Ovary (tissue), 3 donors: ENCODE measurements around the gene FUS.
"Not testable (repeated sequence)": the region's sequence is repeated elsewhere in the genome, so short reads cannot be mapped to it uniquely, and the experiment has no call there.

Experiments
- CTCF ChIP-seq, 3 donors: fragments of 450-650 bp in 2 of 3; fragments of 200-600 bp in 1 of 3; IDR thresholded peaks; one replicate each; pipeline versions ENCODE4 v1.5.1 to v1.8.0; 2016 to 2022; ENCODE audit warnings: antibody characterized with exemption in 3 of 3, mild to moderate bottlenecking in 1 of 3
- EP300 ChIP-seq: sonication (generic); formaldehyde crosslinking; IDR thresholded peaks from one replicate; pipeline ENCODE4 v1.6.1; 2017; ENCODE audit warnings: antibody characterized with exemption
- POLR2A ChIP-seq: fragments of 450-650 bp; IDR thresholded peaks from one replicate; pipeline ENCODE4 v1.6.1; 2017; ENCODE audit warnings: antibody characterized with exemption, mild to moderate bottlenecking, moderate library complexity
- donor health status: DM: no; HTN: no; CAD: no.

GRCh38 chr16:31195861-31196260, 15.9 kb downstream of the FUS start:
- TF ChIP-seq CTCF (IDR thresholded peaks at IDR 0.05); POLR2A; EP300: not testable (repeated sequence)
